NCI-H82 (cell line): Measurements from ENCODE around the gene KRTAP5-4.
A peak's percentile ranks its signal among the peaks of the same experiment; 100 is the strongest.
"Not testable (repeated sequence)": the region's sequence is repeated elsewhere in the genome, so short reads cannot be mapped to it uniquely, and the experiment has no call there.

Source experiments
- DNase-seq: peaks from one replicate; lab custom pipeline; 2025; lab: John Stamatoyannopoulos, UW

KRTAP5-4 gene

DNA sequence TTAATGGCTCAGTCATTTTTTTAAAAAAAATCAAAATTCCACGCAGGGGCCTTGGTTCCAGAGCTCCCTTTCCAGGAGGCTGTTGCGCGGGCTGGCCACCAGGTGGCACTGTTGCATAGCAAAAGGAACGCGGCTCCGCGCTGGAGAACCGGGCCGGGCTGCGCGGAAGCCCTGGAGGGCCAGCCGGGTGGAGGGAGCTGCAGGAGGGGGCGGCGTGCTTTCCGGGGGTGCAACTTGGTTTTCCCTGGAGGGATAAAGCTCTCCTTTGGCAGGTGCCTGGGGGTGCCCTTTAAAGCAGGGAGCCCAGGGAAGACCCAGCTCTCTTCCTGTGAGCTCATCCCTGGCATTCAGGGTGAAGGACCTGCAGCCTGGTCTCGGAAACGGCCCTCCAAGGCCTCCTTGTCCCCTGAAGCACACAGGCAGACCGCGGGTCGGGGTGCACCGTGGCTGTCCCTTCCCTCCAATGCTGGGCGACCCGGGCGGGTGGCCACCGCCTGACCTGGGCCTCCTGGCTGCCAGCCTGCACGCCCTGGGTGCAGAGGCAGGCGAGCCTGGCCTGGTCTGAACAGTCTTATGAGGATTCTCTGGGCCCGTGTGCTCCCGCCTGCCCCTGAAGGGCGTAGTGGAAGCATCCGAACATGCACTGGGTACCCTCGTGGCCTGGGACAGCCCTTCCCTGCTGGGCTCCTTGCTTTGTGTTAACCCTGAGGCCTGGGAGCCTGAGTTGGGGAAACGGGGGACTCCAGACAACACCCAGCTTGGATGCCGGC, 31.0 kb upstream of the KRTAP5-4 start:
- peak; percentile 57 for DNase-seq

- DNase-seq, result no peak
Observed at GRCh38 chr11:1652442-1652770, 30.5 kb upstream of the KRTAP5-4 start.

DNA sequence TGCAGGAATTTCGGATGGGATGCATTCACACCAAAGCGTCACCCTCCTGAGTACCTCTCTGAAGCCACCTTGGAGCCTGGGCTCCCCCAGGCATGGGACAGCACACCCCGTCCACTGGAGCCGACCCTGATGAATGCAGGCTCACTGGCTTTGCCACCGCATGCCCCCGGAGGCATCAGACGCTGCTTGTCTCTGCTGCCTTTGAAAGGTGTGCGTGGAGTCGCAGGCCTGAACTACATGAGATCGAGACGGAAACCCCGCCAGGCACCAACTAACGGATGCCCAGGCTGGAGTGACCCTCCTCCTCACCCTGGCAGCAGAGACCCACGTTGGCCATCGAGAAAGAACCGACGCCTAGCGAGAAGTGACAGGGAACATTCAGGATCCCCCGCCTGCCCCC, 30.1 kb upstream of the KRTAP5-4 start:
- DNase-seq, result no peak

GRCh38 chr11:1651411-1651980, 29.6 kb upstream of the KRTAP5-4 start:
- DNase-seq, result peak; percentile 9

GRCh38 chr11:1650918-1651262, 29.0 kb upstream of the KRTAP5-4 start:
- DNase-seq, result no peak

DNA sequence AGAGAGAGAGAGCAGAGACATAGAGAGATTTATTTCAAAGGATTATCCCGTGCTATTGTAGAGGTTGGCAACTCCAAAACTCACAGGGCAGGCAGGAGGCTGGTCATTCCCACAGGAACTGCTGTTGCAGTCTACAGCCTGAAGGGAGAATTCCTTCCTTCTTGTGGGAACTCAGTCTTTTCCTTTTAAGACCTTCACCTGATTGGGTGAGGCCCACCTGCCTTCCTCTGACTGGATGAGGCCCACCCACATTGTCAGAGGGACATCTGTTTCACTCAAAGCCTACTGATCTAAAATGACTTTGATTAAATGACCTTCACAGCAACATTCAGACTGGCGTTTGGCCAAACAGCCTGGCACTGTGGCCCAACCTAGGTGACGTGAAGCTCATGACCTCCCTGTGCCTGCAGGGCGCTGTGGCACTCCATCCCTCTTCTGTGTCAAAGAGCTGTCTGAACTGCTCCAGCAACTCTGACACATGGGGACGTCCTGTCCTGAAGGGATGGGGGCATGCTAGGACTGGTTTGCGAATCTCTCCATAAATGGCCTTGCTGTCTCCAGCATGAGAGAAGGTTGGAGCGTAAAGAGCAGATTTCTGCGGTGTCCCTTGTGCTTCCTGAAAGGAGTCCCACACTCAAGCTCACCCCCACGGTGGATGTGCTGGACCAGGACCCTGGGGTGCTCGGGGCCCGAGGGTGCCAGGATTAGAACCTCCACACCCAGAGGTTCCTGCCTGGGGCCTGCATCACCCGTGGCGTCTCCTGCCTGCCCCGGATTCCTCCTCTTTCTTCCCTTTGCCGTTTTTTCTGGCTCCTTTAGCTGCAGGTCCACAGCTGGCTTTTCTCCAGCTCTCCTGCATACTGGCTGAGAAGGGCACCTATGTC, 28.3 kb upstream of the KRTAP5-4 start:
- DNase-seq, result no peak

- no peak for DNase-seq
Observed at GRCh38 chr11:1648653-1649420, 26.9 kb upstream of the KRTAP5-4 start.

GRCh38 chr11:1647901-1648652, 26.1 kb upstream of the KRTAP5-4 start:
- DNase-seq, result no peak

GRCh38 chr11:1646540-1646939, 24.6 kb upstream of the KRTAP5-4 start:
- DNase-seq, result not testable (repeated sequence)

- no peak for DNase-seq
Observed at GRCh38 chr11:1645357-1645821, 23.5 kb upstream of the KRTAP5-4 start.

- no peak for DNase-seq
Observed at GRCh38 chr11:1644601-1645356, 22.8 kb upstream of the KRTAP5-4 start.

DNA sequence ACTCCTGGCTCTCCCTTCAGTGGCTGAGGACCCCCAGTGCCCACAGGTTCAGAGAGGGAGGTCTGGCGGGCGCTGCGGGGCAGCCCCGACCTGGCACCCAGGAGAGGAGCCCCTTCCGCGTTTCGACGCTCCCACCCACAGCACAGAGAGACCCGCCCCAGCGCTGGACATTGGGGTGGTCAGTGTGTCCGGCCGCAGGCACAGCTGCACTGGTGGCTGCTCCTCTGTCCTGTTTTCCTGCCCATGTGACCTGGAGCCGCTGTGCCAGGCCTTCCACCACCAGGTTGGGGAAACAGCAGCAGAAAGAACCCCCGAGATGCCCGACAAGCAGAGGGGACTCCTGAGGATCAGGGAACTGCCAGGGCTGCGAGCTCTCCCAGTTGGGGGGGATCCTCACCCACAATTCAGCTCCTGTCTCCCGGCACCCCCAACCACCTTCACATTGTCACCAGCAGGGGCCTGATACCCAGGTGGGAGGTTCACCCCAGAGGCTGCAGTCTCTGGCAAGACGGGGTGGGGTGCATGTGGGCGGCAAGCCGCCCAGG, 21.3 kb upstream of the KRTAP5-4 start:
- DNase-seq, result no peak

DNA sequence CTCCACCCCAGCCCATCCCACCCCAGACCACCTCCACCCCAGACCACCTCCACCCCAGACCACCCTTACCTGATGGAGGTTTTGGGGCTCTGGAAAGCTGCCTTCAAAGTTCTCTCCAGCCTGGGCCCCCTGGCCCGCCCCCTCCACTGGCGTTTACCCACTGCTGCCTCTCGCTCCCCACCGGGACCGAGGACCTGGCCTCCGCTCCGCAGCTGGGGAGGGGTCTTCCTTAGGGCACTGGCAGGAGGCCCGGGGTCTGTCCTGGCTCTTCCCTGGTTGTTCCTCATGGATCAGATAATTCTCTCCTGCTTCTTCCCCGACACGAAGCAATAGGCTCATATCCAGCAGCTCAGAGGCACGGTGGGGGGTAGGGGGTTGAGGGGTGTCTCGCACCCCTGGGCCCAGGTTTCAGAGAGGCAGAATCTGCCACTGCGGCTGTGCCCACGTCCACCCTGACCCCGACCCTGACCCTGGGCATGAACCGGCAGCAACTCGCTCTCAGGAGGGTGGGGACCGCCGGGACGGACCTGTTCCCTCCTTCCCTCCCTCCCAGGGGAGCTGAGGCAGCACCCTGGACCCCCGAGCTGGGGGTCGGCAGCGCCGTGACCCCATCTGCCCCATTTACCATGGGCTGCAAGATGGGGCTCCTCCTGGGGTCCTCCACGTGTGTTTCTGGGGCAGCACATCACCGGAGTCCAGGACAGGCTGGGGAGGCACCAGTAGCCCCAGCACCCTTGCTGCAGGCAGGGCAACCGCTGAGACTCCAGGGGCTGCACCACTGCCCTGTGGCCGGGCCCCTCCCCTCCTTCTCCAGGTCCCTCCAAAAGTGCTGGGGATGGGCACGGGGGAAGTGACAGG, 20.6 kb upstream of the KRTAP5-4 start:
- DNase-seq, result no peak

DNA sequence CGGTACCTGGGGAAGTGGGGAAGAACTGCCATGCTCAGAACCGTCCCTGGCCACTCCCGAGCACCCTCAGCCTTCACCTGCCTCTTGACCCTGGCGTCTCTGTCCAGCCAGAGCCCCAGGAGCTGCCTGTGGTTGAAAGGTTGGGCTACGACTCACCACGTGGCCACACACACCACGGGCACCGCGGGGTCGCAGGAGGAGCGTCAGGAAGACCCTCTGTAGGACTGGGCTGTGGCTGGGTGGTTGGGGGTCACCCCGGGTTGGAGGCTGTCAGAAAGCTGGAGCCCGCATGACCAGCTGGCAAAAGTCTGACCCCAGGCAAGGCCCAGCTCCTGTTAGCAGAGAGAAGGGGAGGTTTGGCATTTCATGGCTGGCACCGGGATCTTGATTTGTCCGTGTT, 19.2 kb upstream of the KRTAP5-4 start:
- no peak for DNase-seq

DNA sequence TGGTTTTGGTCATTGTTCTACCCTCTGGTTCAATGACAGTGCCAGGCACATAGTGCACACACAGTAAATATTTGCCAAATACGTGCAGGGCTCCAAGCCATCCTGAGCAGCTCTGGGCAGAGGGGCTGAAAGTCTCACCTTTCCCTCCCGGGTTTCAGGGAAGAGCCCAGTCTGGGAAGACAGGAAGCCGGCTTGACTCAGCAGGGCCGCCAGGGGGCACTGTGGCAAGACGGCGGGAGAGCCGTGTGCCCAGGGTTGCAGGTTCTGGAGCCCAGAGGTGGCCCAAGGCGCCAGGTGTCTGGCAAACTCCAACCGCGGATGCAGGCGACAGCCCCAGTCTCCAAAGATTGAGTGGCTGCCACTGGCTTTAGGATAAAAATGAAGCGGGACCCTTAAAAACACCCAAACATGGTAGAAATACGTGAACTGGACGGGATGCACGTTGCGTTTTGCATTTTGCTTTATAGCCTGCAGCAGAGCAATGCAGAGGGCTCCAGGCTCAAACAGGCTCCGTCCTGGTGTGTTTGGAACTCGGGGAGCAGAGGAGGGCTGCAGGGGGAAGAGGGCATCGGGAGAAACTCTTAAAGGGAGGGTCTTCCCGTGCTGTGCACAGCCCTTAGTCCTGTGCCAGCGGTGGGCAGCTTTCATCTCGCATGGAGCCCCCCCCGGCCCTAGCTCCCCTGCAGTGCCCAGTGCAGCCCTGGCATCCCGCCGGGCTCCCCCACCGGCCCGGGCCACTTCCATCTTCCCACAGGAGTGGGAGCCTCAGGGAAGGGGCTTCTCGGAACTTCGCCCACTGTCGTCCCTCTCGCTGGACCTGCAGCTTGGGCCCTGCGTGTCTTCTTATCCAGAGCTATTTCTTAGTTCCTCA, 18.4 kb upstream of the KRTAP5-4 start:
- peak; percentile 52 for DNase-seq

- no peak for DNase-seq
Observed at GRCh38 chr11:1639666-1640065, 17.7 kb upstream of the KRTAP5-4 start.

DNA sequence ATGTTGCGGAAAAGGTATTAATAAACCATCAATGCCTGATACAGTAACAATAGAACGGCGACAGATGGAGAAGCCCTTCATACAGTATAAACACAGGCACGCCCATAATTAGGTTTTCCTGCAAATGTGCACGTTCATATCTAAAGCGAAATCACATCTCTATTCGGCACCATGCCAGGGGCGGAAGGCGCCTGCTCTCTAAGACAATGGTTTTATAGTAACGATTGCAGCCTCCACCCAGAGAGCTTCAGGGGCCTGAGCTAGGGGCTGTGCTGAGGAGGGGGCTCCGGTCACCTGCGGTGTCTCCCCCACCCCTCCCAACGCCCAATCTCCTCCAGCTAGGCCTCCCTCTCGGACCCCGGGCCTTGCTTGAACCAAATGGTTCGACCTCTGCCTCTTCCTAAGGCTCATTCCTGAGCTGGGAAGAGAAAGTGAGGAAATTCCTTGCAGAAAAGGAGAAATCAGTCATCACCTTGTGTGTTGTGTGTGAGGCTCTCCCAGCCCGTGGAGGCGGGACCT, 17.2 kb upstream of the KRTAP5-4 start:
- no peak for DNase-seq

- DNase-seq, result no peak
Observed at GRCh38 chr11:1638344-1638743, 16.4 kb upstream of the KRTAP5-4 start.
